Head of caudate nucleus (tissue), 42 donors: ENCODE measurements around the gene ASB3.
A peak's percentile ranks its signal among the peaks of the same experiment; 100 is the strongest.
"Not testable (repeated sequence)": the region's sequence is repeated elsewhere in the genome, so short reads cannot be mapped to it uniquely, and the experiment has no call there.

ENCODE experiments used
- DNase-seq, 42 donors: peaks; one replicate each; pipeline versions ENCODE4 v3.0.0 to v3.0.0-alpha.2; 2020 to 2021; ENCODE audit warnings: mixed read lengths in 7 of 42
- intact Hi-C: fragments of 100-400 bp; cut with DNase I; formaldehyde crosslinking; loops from one replicate; pipeline ENCODE4 v1.15.0; 2022

The ASB3 gene

GRCh38 chr2:53672881-53673522 is 113.8 kb downstream of the ASB3 start:
- DNase-seq: no peak
- intact Hi-C loops: no loop called here

- DNase-seq: no peak
- intact Hi-C loops: no loop called here
Observed at GRCh38 chr2:53670331-53670730, 116.4 kb downstream of the ASB3 start.

- no peak for DNase-seq
- intact Hi-C loops: no loop called here
Observed at GRCh38 chr2:53668624-53669026, 118.1 kb downstream of the ASB3 start.

DNA sequence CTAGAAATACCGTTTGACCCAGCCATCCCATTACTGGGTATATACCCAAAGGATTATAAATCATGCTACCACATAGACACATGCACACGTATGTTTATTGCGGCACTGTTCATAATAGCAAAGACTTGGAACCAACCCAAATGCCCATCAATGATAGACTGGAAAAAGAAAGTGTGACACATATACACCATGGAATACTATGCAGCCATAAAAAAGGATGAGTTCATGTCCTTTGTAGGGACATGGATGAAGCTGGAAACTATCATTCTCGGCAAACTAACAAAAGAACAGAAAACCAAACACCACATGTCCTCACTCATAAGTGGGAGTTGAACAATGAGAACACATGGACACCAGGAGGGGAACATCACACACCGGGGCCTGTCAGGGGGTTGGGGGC is 119.6 kb downstream of the ASB3 start:
- DNase-seq, intact Hi-C loops: not testable (repeated sequence)

DNA sequence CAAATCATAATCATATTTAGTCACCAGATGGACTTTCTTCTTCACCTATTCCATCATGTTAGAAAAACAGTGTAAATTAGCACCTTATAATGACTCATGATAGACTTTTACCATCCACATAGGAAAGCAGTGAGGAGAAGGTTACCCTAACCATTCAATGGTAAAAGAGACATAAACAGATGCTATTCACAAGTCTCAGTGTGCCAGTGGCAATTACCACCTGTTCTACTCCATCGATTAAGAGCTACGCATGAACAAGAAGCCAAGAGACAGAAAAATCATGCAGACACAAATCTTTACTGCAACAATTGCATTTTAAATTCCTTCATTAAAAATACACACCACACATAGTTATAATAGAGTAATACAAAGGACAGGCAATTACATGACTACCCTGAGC is 125.9 kb downstream of the ASB3 start:
- DNase-seq: no peak
- intact Hi-C loops: no loop called here

- intact Hi-C loops, DNase-seq: not testable (repeated sequence)
Observed at GRCh38 chr2:53658474-53658873, 128.3 kb downstream of the ASB3 start.

GRCh38 chr2:53655256-53655655 is 131.5 kb downstream of the ASB3 start:
- no peak for DNase-seq
- intact Hi-C loops: no loop called here

DNA sequence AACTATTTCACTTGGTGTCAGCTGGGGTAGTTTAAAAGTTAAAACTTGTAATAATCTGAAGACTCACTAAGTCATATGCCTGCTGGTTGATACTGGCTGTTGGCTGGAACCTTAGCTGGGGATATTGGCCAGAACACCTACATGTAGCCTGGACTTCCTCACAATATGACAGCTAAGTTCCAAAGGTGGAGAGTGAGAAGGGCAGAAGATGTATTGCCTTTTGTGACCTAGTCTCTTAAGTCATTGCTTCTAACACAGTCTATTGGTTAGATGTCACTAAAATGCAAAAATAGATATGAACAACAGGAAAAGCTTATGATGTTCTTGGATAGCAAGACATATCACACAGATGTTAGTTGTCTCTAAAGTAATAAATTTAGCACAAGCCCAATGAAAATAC is 132.4 kb downstream of the ASB3 start:
- intact Hi-C loops: no loop called here

DNA sequence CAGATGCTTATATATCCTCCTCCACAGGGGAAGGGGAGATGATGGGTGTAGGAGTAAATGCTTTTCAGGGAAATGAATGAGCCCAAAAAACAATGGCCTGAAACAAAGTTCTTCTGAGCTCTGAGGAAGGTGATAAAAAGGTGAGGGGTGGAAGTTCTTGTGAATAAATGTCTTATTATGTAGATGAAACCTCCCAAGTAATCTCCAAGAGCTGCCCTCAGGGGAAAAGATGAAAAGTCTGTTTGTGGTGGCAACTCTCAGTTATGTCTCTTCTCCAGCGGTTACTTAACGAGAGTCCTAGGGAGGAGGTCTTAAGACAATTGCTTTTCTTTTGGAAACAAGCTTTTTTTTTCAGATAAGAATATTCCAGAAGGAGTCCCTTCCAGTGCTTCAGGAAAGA is 134.6 kb downstream of the ASB3 start:
- intact Hi-C loops: no loop called here
- no peak for DNase-seq

More for the DNA sequence above, 132.4 kb downstream of the ASB3 start:
- no peak for DNase-seq

GRCh38 chr2:53646788-53647187 is 140.0 kb downstream of the ASB3 start:
- DNase-seq: no peak
- intact Hi-C loops: no loop called here

DNA sequence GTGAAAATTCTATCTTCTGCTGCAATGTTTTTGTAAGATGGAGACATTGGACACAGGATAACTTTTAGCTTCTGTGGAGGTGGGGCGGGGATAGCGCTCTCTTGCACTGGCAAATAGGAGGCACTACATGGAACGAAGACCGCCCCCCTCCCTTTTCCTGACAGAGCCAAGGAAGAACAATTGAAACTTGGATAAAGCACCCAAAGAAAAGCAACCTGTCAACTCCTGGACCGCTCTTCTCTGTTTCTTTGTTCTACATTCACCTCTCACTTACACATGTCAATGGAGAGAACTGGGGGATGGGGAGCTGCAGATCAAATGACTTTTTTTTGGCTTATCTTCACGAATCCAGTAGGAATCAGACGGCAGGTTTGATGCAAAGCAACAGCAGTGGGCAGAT is 145.5 kb downstream of the ASB3 start:
- intact Hi-C loops: no loop called here
- DNase-seq: no peak

- intact Hi-C loops: no loop called here
Observed at GRCh38 chr2:53640466-53640865, 146.3 kb downstream of the ASB3 start.

GRCh38 chr2:53636596-53636995 is 150.2 kb downstream of the ASB3 start:
- DNase-seq: no peak
- intact Hi-C loops: no loop called here

More at GRCh38 chr2:53640466-53640865, 146.3 kb downstream of the ASB3 start:
- no peak for DNase-seq

DNA sequence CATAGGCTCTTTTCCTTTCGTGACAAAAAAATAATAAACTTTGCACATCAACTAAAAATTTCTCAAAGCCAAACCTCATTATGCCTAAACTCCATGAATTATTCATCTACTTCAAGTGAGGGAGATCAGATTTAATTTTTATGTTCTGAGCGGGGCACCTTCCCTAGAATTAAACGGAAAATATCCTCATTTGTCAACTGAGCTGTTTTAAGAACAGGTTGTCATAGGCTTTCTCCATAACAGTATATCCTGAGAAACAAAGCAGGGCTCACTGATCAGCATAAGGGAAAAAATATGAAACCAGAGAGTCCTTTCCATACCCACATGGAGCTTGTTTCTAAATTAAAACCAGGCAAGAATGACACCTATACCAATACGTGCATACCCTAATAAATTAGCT is 150.6 kb downstream of the ASB3 start:
- no peak for DNase-seq
- intact Hi-C loops: no loop called here

- intact Hi-C loops: no loop called here
- no peak for DNase-seq
Observed at GRCh38 chr2:53635694-53636093, 151.1 kb downstream of the ASB3 start.

DNA sequence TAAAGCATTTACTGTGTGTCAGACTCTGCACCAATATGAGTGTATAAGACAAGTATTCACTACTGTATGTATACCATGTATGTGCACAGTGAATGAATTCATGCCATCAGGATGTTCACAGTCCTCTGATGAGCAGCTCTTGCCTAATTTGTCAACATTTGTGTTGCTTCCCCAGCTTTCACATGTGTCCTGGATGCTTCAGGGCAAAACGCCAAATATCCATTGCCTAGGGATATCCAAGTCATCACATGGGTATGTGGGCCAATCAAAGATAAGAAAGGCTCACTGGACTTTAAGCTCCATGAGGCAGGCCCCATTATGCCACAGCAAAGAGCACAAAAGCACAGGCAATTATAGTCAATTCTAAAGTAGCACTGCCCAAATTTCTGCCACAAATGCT is 153.3 kb downstream of the ASB3 start:
- DNase-seq: no peak
- intact Hi-C loops: no loop called here

GRCh38 chr2:53632714-53633113 is 154.0 kb downstream of the ASB3 start:
- intact Hi-C loops: no loop called here
- no peak for DNase-seq

GRCh38 chr2:53632126-53632460 is 154.7 kb downstream of the ASB3 start:
- intact Hi-C loops: no loop called here
- DNase-seq: no peak

GRCh38 chr2:53631313-53632125 is 155.2 kb downstream of the ASB3 start:
- intact Hi-C loops: no loop called here
- DNase-seq: no peak

GRCh38 chr2:53630026-53630606 is 156.6 kb downstream of the ASB3 start:
- no peak for DNase-seq
- intact Hi-C loops: no loop called here

DNA sequence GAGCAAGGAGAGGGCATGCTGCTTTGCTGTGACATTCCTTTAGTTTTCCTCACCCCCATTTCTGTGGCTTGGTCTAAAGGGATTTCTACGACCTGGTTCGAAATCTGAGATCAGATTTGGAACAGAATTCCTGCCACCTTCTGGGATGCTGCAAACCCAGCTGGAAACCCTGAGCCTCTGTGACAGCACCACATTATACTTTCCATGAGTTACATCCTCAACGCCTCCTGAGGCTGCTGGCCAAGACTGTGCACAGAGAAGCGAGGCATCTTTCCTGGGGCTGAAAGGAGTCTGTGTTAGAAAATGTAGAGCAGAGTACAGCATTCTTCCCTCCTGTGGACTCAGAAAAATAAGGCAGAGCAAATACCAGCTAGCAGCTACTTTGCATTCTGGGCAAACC is 157.3 kb downstream of the ASB3 start:
- peak in 16 of 42 donors; percentile 5 to 46 (median 21) for DNase-seq
- intact Hi-C loops: no loop called here
